HUES48 (cell line): ENCODE data around the gene COL25A1.

Experiments
- H3K27ac ChIP-seq: one replicate; pipeline ENCODE4 v1.7.0; 2013; ENCODE audit warnings: low read depth, low read length, inconsistent platforms
- H3K27me3 ChIP-seq: 2 replicates; pipeline ENCODE4 v1.6.1; 2013; ENCODE audit warnings: mild to moderate bottlenecking, low read length; ENCODE audit not compliant: control insufficient read depth, insufficient read depth
- H3K36me3 ChIP-seq: 2 replicates; pipeline ENCODE4 v1.6.1; 2013; ENCODE audit warnings: low read length; ENCODE audit not compliant: control insufficient read depth, insufficient read depth
- H3K4me1 ChIP-seq: 2 replicates; pipeline ENCODE4 v1.6.1; 2013; ENCODE audit warnings: mild to moderate bottlenecking, low read length; ENCODE audit not compliant: control insufficient read depth, insufficient read depth
- H3K4me3 ChIP-seq: 2 replicates; pipeline ENCODE4 v1.5.1; 2013; ENCODE audit warnings: mild to moderate bottlenecking, low read depth, low read length
- H3K9ac ChIP-seq: 2 replicates; pipeline ENCODE4 v1.6.1; 2013; ENCODE audit warnings: mild to moderate bottlenecking, low read depth, low read length, moderate library complexity
- H3K9me3 ChIP-seq: 2 replicates; pipeline ENCODE4 v1.6.1; 2013; ENCODE audit warnings: low read length; ENCODE audit not compliant: control insufficient read depth, insufficient read depth

COL25A1 gene

GRCh38 chr4:109169170-109169569 is 133.3 kb downstream of the COL25A1 start:
- Histone ChIP-seq H3K27ac (no peak overlapping the region), H3K9me3 (no peaks in the 10 kb centered on the region), H3K4me3 (no peak overlapping the region), H3K36me3 (no peaks in the 10 kb centered on the region), H3K27me3 (no peaks in the 10 kb centered on the region), H3K9ac (no peak overlapping the region), H3K4me1 (peaks cover 3% of the 10 kb centered on the region)

- Histone ChIP-seq H3K27me3 (no peaks in the 10 kb centered on the region), H3K4me1 (peaks cover 16% of the 10 kb centered on the region), H3K9ac (no peak overlapping the region), H3K4me3 (no peak overlapping the region), H3K36me3 (no peaks in the 10 kb centered on the region), H3K27ac (no peak overlapping the region), H3K9me3 (no peaks in the 10 kb centered on the region)
Measured at GRCh38 chr4:109166586-109166985, 135.9 kb downstream of the COL25A1 start.

GRCh38 chr4:109166126-109166525 is 136.3 kb downstream of the COL25A1 start:
- Histone ChIP-seq H3K9me3 (no peaks in the 10 kb centered on the region), H3K4me1 (peaks cover 16% of the 10 kb centered on the region), H3K27me3 (no peaks in the 10 kb centered on the region), H3K9ac (no peak overlapping the region), H3K4me3 (no peak overlapping the region), H3K27ac (no peak overlapping the region), H3K36me3 (no peaks in the 10 kb centered on the region)

- Histone ChIP-seq H3K36me3 (no peaks in the 10 kb centered on the region), H3K27me3 (no peaks in the 10 kb centered on the region), H3K9me3 (no peaks in the 10 kb centered on the region), H3K4me3 (no peak overlapping the region), H3K9ac (no peak overlapping the region), H3K27ac (no peak overlapping the region), H3K4me1 (peaks cover 16% of the 10 kb centered on the region)
Measured at GRCh38 chr4:109164011-109164410, 138.4 kb downstream of the COL25A1 start.

- Histone ChIP-seq H3K36me3 (no peaks in the 10 kb centered on the region), H3K27ac (no peak overlapping the region), H3K4me1 (peaks cover 16% of the 10 kb centered on the region), H3K4me3 (no peak overlapping the region), H3K9me3 (no peaks in the 10 kb centered on the region), H3K9ac (no peak overlapping the region), H3K27me3 (no peaks in the 10 kb centered on the region)
Measured at GRCh38 chr4:109163493-109163892, 139.0 kb downstream of the COL25A1 start.

- no peak overlapping the region for H3K9ac ChIP-seq
- H3K4me1 ChIP-seq = peaks cover 16% of the 10 kb centered on the region
- no peaks in the 10 kb centered on the region for H3K27me3 ChIP-seq
- no peak overlapping the region for H3K27ac ChIP-seq
- H3K9me3 ChIP-seq = no peaks in the 10 kb centered on the region
- H3K36me3 ChIP-seq = no peaks in the 10 kb centered on the region
- H3K4me3 ChIP-seq = no peak overlapping the region
Measured at GRCh38 chr4:109162759-109163158, 139.7 kb downstream of the COL25A1 start.

GRCh38 chr4:109160494-109160893 is 142.0 kb downstream of the COL25A1 start:
- H3K4me1 ChIP-seq = peaks cover 16% of the 10 kb centered on the region
- no peak overlapping the region for H3K27ac ChIP-seq
- H3K9me3 ChIP-seq = no peaks in the 10 kb centered on the region
- H3K27me3 ChIP-seq = no peaks in the 10 kb centered on the region
- no peak overlapping the region for H3K9ac ChIP-seq
- no peaks in the 10 kb centered on the region for H3K36me3 ChIP-seq
- no peak overlapping the region for H3K4me3 ChIP-seq

- no peak overlapping the region for H3K9ac ChIP-seq
- no peaks in the 10 kb centered on the region for H3K27me3 ChIP-seq
- no peak overlapping the region for H3K4me3 ChIP-seq
- no peak overlapping the region for H3K27ac ChIP-seq
- H3K9me3 ChIP-seq = no peaks in the 10 kb centered on the region
- H3K36me3 ChIP-seq = no peaks in the 10 kb centered on the region
- H3K4me1 ChIP-seq = no peaks in the 10 kb centered on the region
Measured at GRCh38 chr4:109157696-109158095, 144.8 kb downstream of the COL25A1 start.

GRCh38 chr4:109157205-109157604 is 145.3 kb downstream of the COL25A1 start:
- H3K9ac ChIP-seq = no peak overlapping the region
- H3K4me1 ChIP-seq = no peaks in the 10 kb centered on the region
- H3K9me3 ChIP-seq = no peaks in the 10 kb centered on the region
- H3K4me3 ChIP-seq = no peak overlapping the region
- no peak overlapping the region for H3K27ac ChIP-seq
- no peaks in the 10 kb centered on the region for H3K36me3 ChIP-seq
- H3K27me3 ChIP-seq = no peaks in the 10 kb centered on the region

- no peaks in the 10 kb centered on the region for H3K36me3 ChIP-seq
- H3K4me3 ChIP-seq = no peak overlapping the region
- no peaks in the 10 kb centered on the region for H3K27me3 ChIP-seq
- no peak overlapping the region for H3K9ac ChIP-seq
- H3K9me3 ChIP-seq = no peaks in the 10 kb centered on the region
- no peaks in the 10 kb centered on the region for H3K4me1 ChIP-seq
- H3K27ac ChIP-seq = no peak overlapping the region
Measured at GRCh38 chr4:109156356-109156755, 146.1 kb downstream of the COL25A1 start.

GRCh38 chr4:109155682-109156283 is 146.7 kb downstream of the COL25A1 start:
- no peaks in the 10 kb centered on the region for H3K36me3 ChIP-seq

GRCh38 chr4:109155084-109155483 is 147.4 kb downstream of the COL25A1 start:
- Histone ChIP-seq H3K36me3 (no peaks in the 10 kb centered on the region), H3K4me3 (no peak overlapping the region), H3K9ac (no peak overlapping the region), H3K4me1 (no peaks in the 10 kb centered on the region), H3K27me3 (no peaks in the 10 kb centered on the region), H3K27ac (no peak overlapping the region), H3K9me3 (no peaks in the 10 kb centered on the region)

More at GRCh38 chr4:109155682-109156283, 146.7 kb downstream of the COL25A1 start:
- Histone ChIP-seq H3K9me3 (no peaks in the 10 kb centered on the region), H3K4me1 (no peaks in the 10 kb centered on the region), H3K27ac (no peak overlapping the region), H3K4me3 (no peak overlapping the region), H3K9ac (no peak overlapping the region), H3K27me3 (no peaks in the 10 kb centered on the region)
